HepG2 (cell line): ENCODE data around the gene LAPTM4A. TPM values are rescaled to one million over a fixed set of nuclear protein-coding genes. Genes with fewer than 3 reads are reported as not detected.

Experiments
- ATAC-seq: fragments of 200-7000 bp; cut with Tn5 transposase; 3 replicates; pipeline ENCODE4 v1.9.1; 2020; ENCODE audit warnings: mild to moderate bottlenecking, moderate library complexity
- BruUV-seq: library from RNA; stranded (reverse); fragments of 400-500 nt; replicated peaks from 2 replicates; lab custom pipeline; 2021; lab: Mats Ljungman, UMichigan
- CTCF ChIA-PET: fragments of 300-600 bp; formaldehyde crosslinking; extraction: SDS; loops from one replicate; lab custom pipeline; 2021; ENCODE audit warnings: low total read pairs, inconsistent platforms, low intra/inter-chr PET ratio; lab: Yijun Ruan, JAX
- POLR2A ChIA-PET: fragments of 350-600 bp; sonication (Branson Sonifier 250); formaldehyde crosslinking; loops from one replicate; lab custom pipeline; 2020; ENCODE audit warnings: antibody characterized with exemption, inconsistent platforms; lab: Yijun Ruan, JAX
- DNase-seq: peaks from one replicate; pipeline ENCODE4 v3.0.0-alpha.2; 2015; ENCODE audit warnings: low spot score
- FAIRE-seq: peaks from 3 replicates; lab custom pipeline; 2011; peaks lifted over from hg19 to GRCh38; lab: Jason Lieb, UNC
- H2AFZ ChIP-seq: one replicate; pipeline ENCODE4 v1.6.1; 2011; ENCODE audit warnings: low read length, inconsistent platforms
- H3K27ac ChIP-seq: fragments of 300-600 bp; 3 replicates; pipeline ENCODE4 v1.8.0; 2011; ENCODE audit warnings: mixed run types, mild to moderate bottlenecking, mixed read lengths, low read length, inconsistent platforms; ENCODE audit not compliant: insufficient read depth; ENCODE audit errors: extremely low read length
- H3K27me3 ChIP-seq, 2 experiments: fragments of 200-600 bp in 1 of 2; 2 replicates in 1 of 2; 3 replicates in 1 of 2; pipeline versions ENCODE4 v1.6.0 to v1.8.0; 2011; ENCODE audit warnings: low read length in 2 of 2, mild to moderate bottlenecking in 2 of 2, moderate library complexity in 2 of 2, inconsistent platforms in 1 of 2; ENCODE audit not compliant: insufficient read depth in 2 of 2, control insufficient read depth in 1 of 2
- H3K36me3 ChIP-seq, 2 experiments: fragments of 200-600 bp in 1 of 2; replicated peaks in 1 of 2; 2 replicates in 1 of 2; 3 replicates in 1 of 2; pipeline versions ENCODE4 v1.5.1 to v1.8.0; 2011; ENCODE audit warnings: low read length in 2 of 2, inconsistent platforms in 1 of 2; ENCODE audit not compliant: insufficient read depth in 2 of 2, control insufficient read depth in 1 of 2
- H3K4me1 ChIP-seq: 2 replicates; pipeline ENCODE4 v1.5.1; 2012; ENCODE audit warnings: low read length, inconsistent platforms; ENCODE audit not compliant: insufficient read depth
- H3K4me2 ChIP-seq: 2 replicates; pipeline ENCODE4 v1.6.0; 2011; ENCODE audit warnings: low read depth, low read length, inconsistent platforms
- H3K4me3 ChIP-seq, 3 experiments: fragments of 200-600 bp in 1 of 3; sonication (generic), shearing (Covaris generic) in 1 of 3; replicated peaks in 1 of 3; 2 replicates each; pipeline ENCODE4 v1.5.1; 2011 to 2016; ENCODE audit warnings: low read length in 3 of 3, inconsistent platforms in 2 of 3, low read depth in 2 of 3, mild to moderate bottlenecking in 2 of 3, control low read depth in 1 of 3, mixed read lengths in 1 of 3; ENCODE audit not compliant: insufficient read depth in 1 of 3
- H3K79me2 ChIP-seq: one replicate; pipeline ENCODE4 v1.6.1; 2011; ENCODE audit warnings: low read length, inconsistent platforms; ENCODE audit not compliant: insufficient read depth
- H3K9ac ChIP-seq: 2 replicates; pipeline ENCODE4 v1.6.0; 2011; ENCODE audit warnings: mild to moderate bottlenecking, low read depth, low read length, inconsistent platforms; ENCODE audit not compliant: insufficient read depth
- H3K9me3 ChIP-seq: 2 replicates; pipeline ENCODE4 v1.5.1; 2012; ENCODE audit warnings: mild to moderate bottlenecking, low read length
- H4K20me1 ChIP-seq: 2 replicates; pipeline ENCODE4 v1.6.0; 2011; ENCODE audit warnings: inconsistent platforms, mild to moderate bottlenecking, low read length, moderate library complexity; ENCODE audit not compliant: insufficient read depth
- EZH2 ChIP-seq: conservative IDR thresholded peaks from 2 replicates; pipeline ENCODE4 v1.6.1; 2012; ENCODE audit warnings: mild to moderate bottlenecking, low read depth, low read length, moderate library complexity
- FOSL2 ChIP-seq: sonication (generic); formaldehyde crosslinking; IDR thresholded peaks from 2 replicates; pipeline ENCODE4 v1.4.0; 2020; ENCODE audit warnings: missing genetic modification reagents
- MEIS1 ChIP-seq: sonication (generic); formaldehyde crosslinking; IDR thresholded peaks from 2 replicates; pipeline ENCODE4 v1.9.0; 2021; ENCODE audit warnings: mild to moderate bottlenecking, missing genetic modification reagents, moderate library complexity, borderline replicate concordance
- NCOA2 ChIP-seq: sonication (generic); formaldehyde crosslinking; IDR thresholded peaks from 2 replicates; pipeline ENCODE4 v1.8.0; 2022; ENCODE audit warnings: inconsistent platforms
- NFE2L1 ChIP-seq: sonication (generic); formaldehyde crosslinking; IDR thresholded peaks from 2 replicates; pipeline ENCODE4 v1.4.0; 2020; ENCODE audit warnings: missing genetic modification reagents, mild to moderate bottlenecking, borderline replicate concordance
- SOX13 ChIP-seq, 3 experiments: fragments of 450-650 bp in 1 of 3; sonication (generic) in 1 of 3; formaldehyde crosslinking in 1 of 3; IDR thresholded peaks in 2 of 3; conservative IDR thresholded peaks in 1 of 3; 2 replicates each; pipeline versions ENCODE4 v1.5.0 to v1.6.1; 2016 to 2020; ENCODE audit warnings: antibody characterized with exemption in 1 of 3, mild to moderate bottlenecking in 1 of 3, missing compliant biosample characterization in 1 of 3, missing genetic modification reagents in 1 of 3, moderate library complexity in 1 of 3
- SRSF4 ChIP-seq: fragments of 200-400 bp; formaldehyde crosslinking; IDR thresholded peaks from one replicate; pipeline ENCODE4 v1.6.1; 2018; ENCODE audit warnings: mild to moderate bottlenecking, low read depth, low read length, moderate library complexity; ENCODE audit not compliant: poor library complexity, severe bottlenecking
- SYNCRIP ChIP-seq: fragments of 200-400 bp; formaldehyde crosslinking; IDR thresholded peaks from 2 replicates; pipeline ENCODE4 v1.6.1; 2018; ENCODE audit warnings: mild to moderate bottlenecking, low read depth, low read length; ENCODE audit not compliant: insufficient read depth
- THYN1 ChIP-seq: sonication (generic); formaldehyde crosslinking; IDR thresholded peaks from 2 replicates; pipeline ENCODE4 v1.8.1; 2023; ENCODE audit warnings: low read depth, mild to moderate bottlenecking, moderate library complexity, missing genetic modification reagents, borderline replicate concordance
- ZBTB7B ChIP-seq: sonication (generic); formaldehyde crosslinking; IDR thresholded peaks from 2 replicates; pipeline ENCODE4 v1.4.0; 2020; ENCODE audit warnings: missing genetic modification reagents
- WGBS: methylation state at CpG from one replicate; pipeline ENCODE4 v1.1.6; 2017; ENCODE audit warnings: low lambda C conversion rate; 5-methylcytosine and 5-hydroxymethylcytosine counted together
- in situ Hi-C: cut with HindIII; loops from 2 replicates; pipeline ENCODE4 v1.10.0; 2017; ENCODE audit warnings: low pct_unique_long_range_greater_than_20kb; ENCODE audit not compliant: extremely low pct_ligation_motif_present
- intact Hi-C: fragments of 100-400 bp; cut with micrococcal nuclease; formaldehyde crosslinking; loops from one replicate; pipeline ENCODE4 v1.10.0; 2022; ENCODE audit not compliant: unreplicated experiment
- polyA plus RNA-seq, 8 experiments: library from polyadenylated mRNA; depleted of rRNA in 3 of 8; stranded (reverse) in 7 of 8; unstranded in 1 of 8; fragments of >200 nt; fragmentation: Illumina TruSeq in 4 of 8; extraction: Trizol in 4 of 8; gene quantifications; 2 replicates each; pipeline versions ENCODE4 v1.2.1 to v1.2.3, GENCODE V29; 2011 to 2016; ENCODE audit warnings: low read depth in 4 of 8, missing spikeins in 1 of 8, mixed read lengths in 1 of 8; ENCODE audit not compliant: insufficient read depth in 1 of 8
- total RNA-seq, 5 experiments: library from RNA; depleted of rRNA; stranded (reverse); fragments of >200 nt; fragmentation: Illumina TruSeq; extraction: Trizol; gene quantifications; 2 replicates each; pipeline ENCODE4 v1.2.3, GENCODE V29; 2016; ENCODE audit warnings: low read depth in 1 of 5
- TF ChIP-seq, protein P1 (sequence below): sonication (generic); formaldehyde crosslinking; IDR thresholded peaks from 2 replicates; pipeline ENCODE4 v1.4.0; 2020; ENCODE audit warnings: missing genetic modification reagents, borderline replicate concordance

The LAPTM4A gene
- total and polyA plus RNA-seq, 2 of the 13 experiments (the other 11 are each of a cell fraction or from before 2014, with no cell fraction given), result 116 to 558 TPM

DNA sequence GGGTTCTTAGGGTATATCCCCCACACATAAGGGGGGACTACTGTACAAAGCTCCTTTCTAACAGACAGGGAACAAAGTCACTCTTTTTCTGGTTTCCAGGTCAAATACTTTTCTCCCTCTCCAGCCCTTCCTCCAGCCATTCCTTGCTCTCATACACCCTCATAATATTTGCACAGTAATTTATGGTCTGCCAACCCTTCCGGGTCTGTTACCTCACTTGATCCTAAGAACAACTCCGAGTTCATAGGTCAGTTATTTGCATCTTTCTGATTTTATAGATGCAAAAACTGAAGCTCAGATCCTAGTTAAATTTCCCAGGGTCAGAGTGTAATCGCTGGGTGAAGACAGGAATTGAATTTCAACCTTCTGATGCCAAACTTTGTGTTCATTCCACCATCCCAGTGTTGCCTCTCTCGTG is 24.2 kb downstream of the LAPTM4A start (continued):
- TF ChIP-seq, protein P1, sequence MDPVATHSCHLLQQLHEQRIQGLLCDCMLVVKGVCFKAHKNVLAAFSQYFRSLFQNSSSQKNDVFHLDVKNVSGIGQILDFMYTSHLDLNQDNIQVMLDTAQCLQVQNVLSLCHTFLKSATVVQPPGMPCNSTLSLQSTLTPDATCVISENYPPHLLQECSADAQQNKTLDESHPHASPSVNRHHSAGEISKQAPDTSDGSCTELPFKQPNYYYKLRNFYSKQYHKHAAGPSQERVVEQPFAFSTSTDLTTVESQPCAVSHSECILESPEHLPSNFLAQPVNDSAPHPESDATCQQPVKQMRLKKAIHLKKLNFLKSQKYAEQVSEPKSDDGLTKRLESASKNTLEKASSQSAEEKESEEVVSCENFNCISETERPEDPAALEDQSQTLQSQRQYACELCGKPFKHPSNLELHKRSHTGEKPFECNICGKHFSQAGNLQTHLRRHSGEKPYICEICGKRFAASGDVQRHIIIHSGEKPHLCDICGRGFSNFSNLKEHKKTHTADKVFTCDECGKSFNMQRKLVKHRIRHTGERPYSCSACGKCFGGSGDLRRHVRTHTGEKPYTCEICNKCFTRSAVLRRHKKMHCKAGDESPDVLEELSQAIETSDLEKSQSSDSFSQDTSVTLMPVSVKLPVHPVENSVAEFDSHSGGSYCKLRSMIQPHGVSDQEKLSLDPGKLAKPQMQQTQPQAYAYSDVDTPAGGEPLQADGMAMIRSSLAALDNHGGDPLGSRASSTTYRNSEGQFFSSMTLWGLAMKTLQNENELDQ, result no peak
- no peak for TF ChIP-seq EZH2
- no peak for TF ChIP-seq SRSF4
- no peak for TF ChIP-seq THYN1 (CRISPR knock-in tag)
- no peak for TF ChIP-seq SYNCRIP

DNA sequence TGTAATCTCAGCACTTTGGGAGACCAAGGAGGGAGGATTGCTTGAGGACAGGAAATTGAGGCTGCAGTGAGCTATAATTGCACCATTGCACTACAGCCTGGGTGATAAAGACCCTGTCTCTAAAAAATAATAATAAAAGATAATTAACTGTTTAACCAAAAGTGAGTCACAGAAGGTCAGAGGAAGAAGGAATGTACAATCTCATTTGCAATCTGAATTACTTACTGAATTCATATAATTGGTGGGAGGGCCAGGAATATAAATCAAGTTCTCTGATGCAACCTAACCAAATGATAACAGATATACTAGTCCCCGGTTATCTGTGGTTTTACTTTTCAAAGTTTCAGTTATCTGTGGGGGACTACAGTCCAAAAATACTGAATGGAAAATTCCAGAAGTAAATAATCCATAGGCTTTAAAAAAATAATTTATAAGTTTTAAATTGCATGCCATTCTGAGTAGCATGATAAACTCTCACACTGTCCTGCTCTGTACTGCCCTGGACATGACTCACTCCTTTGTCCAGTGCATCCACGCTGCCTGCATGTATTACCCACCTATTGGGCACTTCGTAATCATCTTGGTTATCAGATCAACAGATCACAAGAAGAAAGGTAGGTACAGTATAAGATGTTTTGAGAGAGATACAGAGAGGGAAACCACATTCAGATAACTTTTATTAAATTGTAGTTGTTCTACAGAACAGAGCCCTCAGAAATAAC is 26.2 kb downstream of the LAPTM4A start:
- Histone ChIP-seq H3K27ac (no peak overlapping the region), H3K27me3 (no peaks in the 10 kb centered on the region), H3K79me2 (no peaks in the 10 kb centered on the region), H3K9ac (no peak overlapping the region), H2AFZ (no peak overlapping the region), H3K9me3 (peaks cover 19% of the 10 kb centered on the region), H3K4me1 (peaks cover 33% of the 10 kb centered on the region), H3K4me3 (no peak overlapping the region), H4K20me1 (no peaks in the 10 kb centered on the region), H3K36me3 (peaks cover 3% of the 10 kb centered on the region in 2 experiments; a peak in 3 of 5 replicates), H3K4me2 (no peak overlapping the region)
- ATAC-seq, result no peak
- POLR2A ChIA-PET, result no interaction called here
- no peak for DNase-seq
- WGBS, result 94% methylated on average over 3 of the region's 3 CpGs
- FAIRE-seq, result no peak
- CTCF ChIA-PET, result interaction anchor here (0.6 kb wide), 1 partner anchor 68 kb away, joined by 3 read pairs; no protein-coding TSS in a partner anchor
- in situ Hi-C loops, result no loop called here
- intact Hi-C loops, result no loop called here
- no TSS peak for BruUV-seq
- TF ChIP-seq FOSL2 (peak; percentile 60), NCOA2 (no peak), SOX13 (IDR thresholded peaks at IDR 0.05) (no peak), SOX13 (CRISPR knock-in tag; conservative IDR thresholded peaks at IDR 0.05 in 1 of 2, IDR thresholded peaks at IDR 0.05 in 1 of 2) (no peak), NFE2L1 (CRISPR knock-in tag) (no peak), MEIS1 (no peak), ZBTB7B (CRISPR knock-in tag) (no peak)
